GM21528 (cell line): ENCODE data around the gene CLEC9A.

Experiments used
- ATAC-seq: cut with Tn5 transposase; IDR thresholded peaks from one replicate; pipeline ENCODE4 v1.9.1; 2021; ENCODE audit warnings: mild to moderate bottlenecking, moderate library complexity; ENCODE audit not compliant: unreplicated experiment, low FRiP score

Gene CLEC9A

GRCh38 chr12:10101648-10102220, 71.3 kb downstream of the CLEC9A start:
- ATAC-seq = no peak

- ATAC-seq = no peak
Measured at GRCh38 chr12:10102322-10102721, 71.8 kb downstream of the CLEC9A start.

- ATAC-seq = no peak
Measured at GRCh38 chr12:10110256-10110844, 79.9 kb downstream of the CLEC9A start.

- no peak for ATAC-seq
Measured at GRCh38 chr12:10111451-10111850, 81.0 kb downstream of the CLEC9A start.

DNA sequence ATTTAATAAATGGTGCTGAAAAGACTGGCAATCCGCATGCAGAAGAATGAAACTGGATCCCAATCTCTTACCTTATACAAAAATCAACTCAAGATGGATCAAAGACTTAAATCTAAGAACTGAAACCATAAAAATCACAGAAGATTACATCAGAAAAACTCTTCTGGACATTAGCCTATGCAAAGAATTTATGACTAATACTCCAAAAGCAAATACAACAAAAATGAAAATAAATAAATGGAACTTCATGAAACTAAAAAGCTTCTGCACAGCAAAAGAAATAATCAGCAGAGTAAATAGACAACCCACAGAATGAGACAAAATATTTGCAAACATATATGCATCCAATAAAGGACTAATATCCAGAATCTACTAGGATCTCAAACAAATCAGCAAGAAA, 82.6 kb downstream of the CLEC9A start:
- ATAC-seq = no peak

DNA sequence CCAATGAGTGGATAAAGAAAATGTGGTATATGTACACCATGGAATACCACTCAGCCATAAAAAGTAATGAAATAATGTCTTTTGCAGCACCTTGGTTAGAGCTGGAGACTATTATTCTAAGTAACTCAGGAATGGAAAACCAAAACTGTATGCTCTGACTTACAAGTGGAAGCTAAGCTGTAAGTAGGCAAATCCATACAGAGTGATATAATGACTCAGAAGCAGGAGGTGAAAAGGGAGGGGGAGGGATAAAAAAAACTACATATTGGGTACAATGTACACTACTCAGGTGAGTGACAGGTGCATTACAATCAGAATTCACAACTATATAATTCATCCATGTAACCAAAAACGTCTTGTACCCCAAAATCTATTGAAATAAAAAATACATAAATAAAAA, 83.4 kb downstream of the CLEC9A start:
- no peak for ATAC-seq

DNA sequence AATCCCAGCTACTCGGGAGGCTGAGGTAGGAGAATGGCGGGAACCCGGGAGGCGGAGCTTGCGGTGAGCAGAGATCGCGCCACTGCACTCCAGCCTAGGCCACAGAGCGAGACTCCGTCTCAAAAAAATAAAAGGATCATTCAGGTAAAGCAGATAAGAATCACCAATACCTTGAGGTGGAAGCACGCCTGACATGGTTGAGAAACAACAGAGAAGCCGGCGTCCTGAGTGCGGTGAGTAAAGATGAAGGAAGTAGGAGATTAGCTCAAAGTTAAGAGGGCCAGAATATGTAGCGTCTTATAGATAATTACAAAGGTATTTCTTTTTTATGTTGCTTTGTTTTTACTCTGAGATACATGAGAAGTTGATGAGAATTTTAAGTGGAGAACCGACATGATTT, 84.8 kb downstream of the CLEC9A start:
- ATAC-seq = no peak
